ENCODE results near the gene TRIP13. TPM values are rescaled to one million over a fixed set of nuclear protein-coding genes. Genes with fewer than 3 reads are reported as not detected.

TRIP13 gene
- total and polyA plus RNA-seq, 8 donors, result 0.31 to 1.2 (median 0.51) TPM; not detected in 1

GRCh38 chr5:871596-872298 is 20.9 kb upstream of the TRIP13 start:
- no peak for TF ChIP-seq CTCF (IDR thresholded peaks at IDR 0.05)
- intact Hi-C loops (cut with DNase I), result no loop called here
- no peaks in the 10 kb centered on the region for H3K9me3 ChIP-seq
- 92 to 96% methylated on average over 27 to 29 of the region's 29 CpGs for WGBS, 2 donors
- no peak overlapping the region for H3K4me3 ChIP-seq
- ATAC-seq (no peak), DNase-seq (peak in 2 of 6 donors; percentile 26 to 34), FAIRE-seq (no peak)
- H3K27ac ChIP-seq, result no peak overlapping the region
- H3K4me1 ChIP-seq, result no peaks in the 10 kb centered on the region
- H3K27me3 ChIP-seq, result no peaks in the 10 kb centered on the region
- H3K36me3 ChIP-seq, result peaks cover 3 to 62% (median 23%) of the 10 kb centered on the region in 3 donors

GRCh38 chr5:872301-872700 is 20.4 kb upstream of the TRIP13 start:
- FAIRE-seq (no peak), ATAC-seq (no peak), DNase-seq (peak in 2 of 6 donors; percentile 21 to 27)
- Histone ChIP-seq H3K4me1 (no peaks in the 10 kb centered on the region), H3K9me3 (no peaks in the 10 kb centered on the region), H3K27ac (no peak overlapping the region), H3K4me3 (no peak overlapping the region), H3K36me3 (peaks cover 3 to 67% (median 23%) of the 10 kb centered on the region in 3 donors), H3K27me3 (no peaks in the 10 kb centered on the region)
- intact Hi-C loops (cut with DNase I), result no loop called here
- WGBS, 2 donors, result 87 to 90% methylated on average over 10 of the region's 10 CpGs
- no peak for TF ChIP-seq CTCF (IDR thresholded peaks at IDR 0.05)

- H3K9me3 ChIP-seq, result no peaks in the 10 kb centered on the region
- WGBS, 2 donors, result 88 to 94% methylated on average over 8 of the region's 8 CpGs
- peaks cover 3 to 70% (median 20%) of the 10 kb centered on the region in 3 donors for H3K36me3 ChIP-seq
- H3K4me1 ChIP-seq, result no peaks in the 10 kb centered on the region
- DNase-seq (peak in 1 of 6 donors; percentile 21), ATAC-seq (no peak), FAIRE-seq (no peak)
- no peak overlapping the region for H3K4me3 ChIP-seq
- TF ChIP-seq CTCF (IDR thresholded peaks at IDR 0.05), result no peak
- no peaks in the 10 kb centered on the region for H3K27me3 ChIP-seq
- no peak overlapping the region for H3K27ac ChIP-seq
- intact Hi-C loops (cut with DNase I), result no loop called here
These were observed 19.4 kb upstream of the TRIP13 start for GRCh38 chr5:873328-873727.

GRCh38 chr5:875931-876330 is 16.8 kb upstream of the TRIP13 start:
- Histone ChIP-seq H3K27ac (no peak overlapping the region), H3K4me1 (no peaks in the 10 kb centered on the region), H3K4me3 (no peak overlapping the region), H3K36me3 (peaks cover 2 to 46% (median 10%) of the 10 kb centered on the region in 3 donors), H3K27me3 (no peaks in the 10 kb centered on the region), H3K9me3 (no peaks in the 10 kb centered on the region)
- intact Hi-C loops (cut with DNase I), result no loop called here
- DNase-seq (peak in 1 of 6 donors; percentile 40), ATAC-seq (no peak), FAIRE-seq (no peak)
- WGBS, 2 donors, result 95% methylated on average over 24 of the region's 24 CpGs
- TF ChIP-seq CTCF (IDR thresholded peaks at IDR 0.05), result no peak
